Trophoblast cell (in vitro differentiated cells and primary cell): ENCODE measurements around the gene OPCML.

Experiments
- DNase-seq, 2 donors: peaks; one replicate each; pipeline ENCODE4 v3.0.0-alpha.2; 2016
- H2AFZ ChIP-seq: 2 replicates; pipeline ENCODE4 v1.6.1; 2013; ENCODE audit warnings: low read length, moderate library complexity, mild to moderate bottlenecking; ENCODE audit not compliant: insufficient read depth, poor library complexity
- H2AK5ac ChIP-seq: 2 replicates; pipeline ENCODE4 v1.6.1; 2013; ENCODE audit warnings: mild to moderate bottlenecking, low read length
- H2BK120ac ChIP-seq: 2 replicates; pipeline ENCODE4 v1.6.1; 2013; ENCODE audit warnings: low read length, mild to moderate bottlenecking, moderate library complexity; ENCODE audit not compliant: insufficient read depth, poor library complexity
- H2BK12ac ChIP-seq: 2 replicates; pipeline ENCODE4 v1.6.1; 2013; ENCODE audit warnings: mild to moderate bottlenecking, low read length, moderate library complexity
- H2BK5ac ChIP-seq: 2 replicates; pipeline ENCODE4 v1.6.1; 2013; ENCODE audit warnings: low read length, low read depth, moderate library complexity, mild to moderate bottlenecking; ENCODE audit not compliant: poor library complexity
- H3K14ac ChIP-seq: 2 replicates; pipeline ENCODE4 v1.6.1; 2013; ENCODE audit warnings: mild to moderate bottlenecking, low read length
- H3K18ac ChIP-seq: 2 replicates; pipeline ENCODE4 v1.6.1; 2013; ENCODE audit warnings: mild to moderate bottlenecking, low read length
- H3K23ac ChIP-seq: 2 replicates; pipeline ENCODE4 v1.6.1; 2013; ENCODE audit warnings: low read length
- H3K27ac ChIP-seq: 2 replicates; pipeline ENCODE4 v1.5.1; 2013; ENCODE audit warnings: low read depth, mild to moderate bottlenecking, inconsistent platforms, low read length, moderate library complexity
- H3K27me3 ChIP-seq: 2 replicates; pipeline ENCODE4 v1.6.1; 2013; ENCODE audit warnings: inconsistent platforms, mild to moderate bottlenecking, low read length, moderate library complexity; ENCODE audit not compliant: insufficient read depth
- H3K36me3 ChIP-seq, 2 experiments: 1 replicate in 1 of 2; 2 replicates in 1 of 2; pipeline ENCODE4 v1.6.1; 2013; ENCODE audit warnings: low read length in 2 of 2, mild to moderate bottlenecking in 2 of 2, moderate library complexity in 1 of 2; ENCODE audit not compliant: insufficient read depth in 2 of 2, control insufficient read depth in 1 of 2
- H3K4ac ChIP-seq: 2 replicates; pipeline ENCODE4 v1.6.1; 2013; ENCODE audit warnings: low read depth, mild to moderate bottlenecking, low read length, moderate library complexity
- H3K4me1 ChIP-seq, 2 experiments: 1 replicate in 1 of 2; 2 replicates in 1 of 2; pipeline ENCODE4 v1.6.1; 2013; ENCODE audit warnings: low read length in 2 of 2, mild to moderate bottlenecking in 2 of 2, moderate library complexity in 1 of 2; ENCODE audit not compliant: insufficient read depth in 2 of 2, control insufficient read depth in 1 of 2
- H3K4me2 ChIP-seq: 2 replicates; pipeline ENCODE4 v1.6.1; 2013; ENCODE audit warnings: inconsistent platforms, mild to moderate bottlenecking, low read length, moderate library complexity
- H3K4me3 ChIP-seq: 2 replicates; pipeline ENCODE4 v1.5.1; 2013; ENCODE audit warnings: mild to moderate bottlenecking, low read depth, low read length, inconsistent platforms
- H3K79me1 ChIP-seq: one replicate; pipeline ENCODE4 v1.6.1; 2013; ENCODE audit warnings: low read length
- H3K79me2 ChIP-seq: 2 replicates; pipeline ENCODE4 v1.6.1; 2013; ENCODE audit warnings: low read length, mild to moderate bottlenecking; ENCODE audit not compliant: control insufficient read depth, insufficient read depth, poor library complexity
- H3K9ac ChIP-seq: 2 replicates; pipeline ENCODE4 v1.6.1; 2013; ENCODE audit warnings: mild to moderate bottlenecking, low read length
- H3K9me3 ChIP-seq: 2 replicates; pipeline ENCODE4 v1.6.1; 2013; ENCODE audit warnings: low read depth, mild to moderate bottlenecking, control low read depth, inconsistent platforms, low read length; ENCODE audit not compliant: insufficient read depth
- H4K12ac ChIP-seq: 2 replicates; pipeline ENCODE4 v1.6.1; 2013; ENCODE audit warnings: low read depth, mild to moderate bottlenecking, low read length, moderate library complexity
- H4K8ac ChIP-seq: 2 replicates; pipeline ENCODE4 v1.6.1; 2013; ENCODE audit warnings: low read depth, mild to moderate bottlenecking, low read length, moderate library complexity
- H4K91ac ChIP-seq: one replicate; pipeline ENCODE4 v1.6.1; 2013; ENCODE audit warnings: low read depth, mild to moderate bottlenecking, low read length, moderate library complexity
- WGBS: extraction: QIAGEN DNeasy Blood & Tissue Kit; methylation state at CpG from one replicate; pipeline ENCODE4 v1.1.7; 2013; ENCODE audit warnings: missing lambda C conversion rate; ENCODE audit not compliant: insufficient read length, insufficient coverage; ENCODE audit errors: extremely low coverage; 5-methylcytosine and 5-hydroxymethylcytosine counted together

OPCML gene

DNA sequence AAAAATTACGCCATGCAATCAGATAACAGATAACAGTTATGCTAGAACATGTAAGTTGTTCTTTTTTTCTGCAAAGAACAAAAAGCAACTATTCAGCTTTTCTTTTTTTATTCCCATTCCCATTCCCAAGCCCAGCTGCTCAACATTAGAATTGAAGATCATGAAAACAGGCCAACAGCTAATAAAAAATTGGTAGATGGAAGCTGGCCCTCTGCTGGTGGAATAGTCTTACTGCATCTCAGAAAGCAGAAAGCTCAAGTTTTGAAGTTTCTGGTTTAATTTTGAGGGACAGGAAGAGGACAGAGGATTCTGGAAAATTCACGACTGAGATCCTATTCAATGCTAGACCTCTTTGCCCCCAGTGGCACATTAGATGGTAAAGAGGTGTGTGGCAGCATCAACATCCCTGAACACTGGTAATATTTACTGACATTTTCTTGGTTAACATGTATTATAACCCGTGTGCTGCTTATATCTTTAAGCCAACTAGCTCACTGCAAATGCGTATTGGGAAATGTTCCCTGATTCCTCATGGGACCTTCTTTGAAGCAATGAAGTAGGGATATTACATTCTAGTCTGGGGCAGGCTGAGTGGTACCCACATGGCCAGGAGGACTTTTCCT lies 591.2 kb downstream of the OPCML start:
- H2BK5ac ChIP-seq, result no peak overlapping the region
- peaks cover 2 to 6% of the 10 kb centered on the region in 2 experiments for H3K4me1 ChIP-seq
- H3K4me2 ChIP-seq, result no peak overlapping the region
- H2BK120ac ChIP-seq, result no peak overlapping the region
- no peaks in the 10 kb centered on the region for H3K79me1 ChIP-seq
- H4K8ac ChIP-seq, result no peak overlapping the region
- peaks cover 4% of the 10 kb centered on the region for H3K9me3 ChIP-seq
- no peak overlapping the region for H3K18ac ChIP-seq
- H4K12ac ChIP-seq, result no peak overlapping the region
- H3K79me2 ChIP-seq, result no peaks in the 10 kb centered on the region
- H3K23ac ChIP-seq, result no peak overlapping the region
- no peak overlapping the region for H3K4me3 ChIP-seq
- H3K36me3 ChIP-seq, result no peaks in the 10 kb centered on the region
- H4K91ac ChIP-seq, result no peak overlapping the region
- no CpG with 5 or more reads among the region's 4 CpGs for WGBS
- no peak overlapping the region for H3K14ac ChIP-seq
- no peak overlapping the region for H3K4ac ChIP-seq
- DNase-seq, result peak in 1 of 2 donors; percentile 40
- peaks cover 29% of the 10 kb centered on the region for H3K27me3 ChIP-seq
- no peak overlapping the region for H3K27ac ChIP-seq
- no peak overlapping the region for H2AK5ac ChIP-seq
- no peak overlapping the region for H2BK12ac ChIP-seq
- no peak overlapping the region for H2AFZ ChIP-seq
- no peak overlapping the region for H3K9ac ChIP-seq

DNA sequence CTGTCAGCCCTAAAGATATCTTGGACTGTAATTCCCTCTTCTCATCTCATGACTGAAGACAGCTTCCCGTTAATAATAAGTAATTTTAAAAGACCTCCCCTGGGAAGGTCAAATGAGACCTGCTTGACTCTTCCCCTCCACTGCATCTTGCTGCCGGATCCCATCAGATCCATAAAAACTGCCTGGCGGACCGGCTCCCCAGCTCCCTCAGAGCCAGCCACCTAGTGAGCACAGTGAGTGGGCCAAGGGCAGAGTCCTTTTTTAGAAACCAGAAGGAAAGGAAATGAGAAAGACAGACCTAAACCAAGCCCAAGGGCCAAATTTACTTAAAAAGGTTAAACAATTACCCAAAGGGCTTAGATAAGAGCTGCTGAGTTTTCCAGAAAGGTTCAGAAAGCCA lies 595.3 kb downstream of the OPCML start:
- Histone ChIP-seq H2BK5ac (no peak overlapping the region), H3K9me3 (peaks cover 3% of the 10 kb centered on the region), H3K18ac (no peak overlapping the region), H3K14ac (no peak overlapping the region), H2AK5ac (no peak overlapping the region), H2BK12ac (no peak overlapping the region), H3K4me2 (no peak overlapping the region), H4K91ac (no peak overlapping the region), H3K36me3 (no peaks in the 10 kb centered on the region), H3K4me1 (peaks cover 0 to 3% of the 10 kb centered on the region in 2 experiments), H3K27me3 (peaks cover 4% of the 10 kb centered on the region), H3K4me3 (no peak overlapping the region), H2BK120ac (no peak overlapping the region), H4K8ac (no peak overlapping the region), H3K79me1 (no peaks in the 10 kb centered on the region), H3K79me2 (no peaks in the 10 kb centered on the region), H3K4ac (no peak overlapping the region), H3K23ac (no peak overlapping the region), H3K27ac (no peak overlapping the region), H2AFZ (no peak overlapping the region), H3K9ac (no peak overlapping the region), H4K12ac (no peak overlapping the region)
- WGBS, result no CpG with 5 or more reads among the region's 4 CpGs
- no peak for DNase-seq

DNA sequence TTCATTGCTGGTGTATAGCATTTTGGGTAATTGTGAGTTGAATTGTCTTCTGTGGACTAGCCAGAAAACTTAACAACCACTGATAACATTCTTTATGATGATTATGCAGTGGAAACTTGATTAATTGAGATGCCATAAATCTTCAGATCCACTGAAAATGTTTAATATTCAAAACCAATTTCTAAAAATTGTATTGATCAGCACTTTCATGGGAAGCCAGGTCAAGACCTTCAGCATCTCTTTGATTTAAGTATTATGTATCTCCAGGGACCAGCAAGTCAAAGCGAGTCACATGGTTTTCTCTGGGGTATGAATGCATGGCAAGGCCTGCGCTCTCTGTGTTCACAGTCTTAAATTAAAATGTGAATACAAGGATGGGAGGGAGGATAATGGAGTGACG lies 596.9 kb downstream of the OPCML start:
- Histone ChIP-seq H4K91ac (no peak overlapping the region), H4K8ac (no peak overlapping the region), H2AFZ (no peak overlapping the region), H3K9ac (no peak overlapping the region), H2BK5ac (no peak overlapping the region), H3K27me3 (no peaks in the 10 kb centered on the region), H3K27ac (no peak overlapping the region), H3K4me1 (peaks cover 0 to 3% of the 10 kb centered on the region in 2 experiments), H3K4ac (no peak overlapping the region), H3K23ac (no peak overlapping the region), H3K4me3 (no peak overlapping the region), H4K12ac (no peak overlapping the region), H3K18ac (no peak overlapping the region), H2AK5ac (no peak overlapping the region), H3K79me2 (no peaks in the 10 kb centered on the region), H2BK120ac (no peak overlapping the region), H3K9me3 (peaks cover 3% of the 10 kb centered on the region), H3K36me3 (no peaks in the 10 kb centered on the region), H3K4me2 (no peak overlapping the region), H2BK12ac (no peak overlapping the region), H3K79me1 (no peaks in the 10 kb centered on the region), H3K14ac (no peak overlapping the region)
- no peak for DNase-seq
- no CpG with 5 or more reads among the region's 3 CpGs for WGBS

DNA sequence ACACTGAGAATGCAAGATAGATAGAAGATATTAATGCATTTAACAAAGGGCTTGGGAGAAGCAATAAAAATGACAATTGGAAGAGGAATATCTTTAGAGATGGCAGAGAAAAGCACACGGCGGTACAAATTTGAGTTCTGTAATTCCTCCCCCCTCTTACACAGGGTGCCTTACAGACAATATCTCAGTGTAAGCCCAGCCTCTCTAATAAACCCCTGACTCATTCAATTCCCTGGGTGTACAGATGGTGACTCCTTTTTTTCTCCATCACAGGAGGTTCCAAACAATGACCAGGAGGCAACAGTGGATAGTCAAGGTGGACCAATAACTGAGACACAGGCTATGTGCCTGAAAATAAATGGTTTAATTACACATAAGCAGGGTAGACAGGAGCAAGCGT lies 598.6 kb downstream of the OPCML start:
- no peak overlapping the region for H3K27ac ChIP-seq
- H4K8ac ChIP-seq, result no peak overlapping the region
- no peak overlapping the region for H3K4me2 ChIP-seq
- no peak overlapping the region for H3K4ac ChIP-seq
- no peak overlapping the region for H3K23ac ChIP-seq
- H3K79me1 ChIP-seq, result no peaks in the 10 kb centered on the region
- H2BK5ac ChIP-seq, result no peak overlapping the region
- no peak overlapping the region for H3K4me3 ChIP-seq
- H3K18ac ChIP-seq, result no peak overlapping the region
- H2BK120ac ChIP-seq, result no peak overlapping the region
- no peak overlapping the region for H3K14ac ChIP-seq
- no peak overlapping the region for H2AK5ac ChIP-seq
- no CpG with 5 or more reads among the region's 3 CpGs for WGBS
- peaks cover 4% of the 10 kb centered on the region for H3K9me3 ChIP-seq
- H3K36me3 ChIP-seq, result no peaks in the 10 kb centered on the region
- no peak for DNase-seq
- no peaks in the 10 kb centered on the region for H3K79me2 ChIP-seq
- no peak overlapping the region for H3K9ac ChIP-seq
- H4K12ac ChIP-seq, result no peak overlapping the region
- no peak overlapping the region for H4K91ac ChIP-seq
- H3K27me3 ChIP-seq, result no peaks in the 10 kb centered on the region
- H2BK12ac ChIP-seq, result no peak overlapping the region
- no peak overlapping the region for H2AFZ ChIP-seq
- H3K4me1 ChIP-seq, result peaks cover 0 to 3% of the 10 kb centered on the region in 2 experiments
